ENCODE measurements around the gene BAG2. TPM values are rescaled to one million over a fixed set of nuclear protein-coding genes. Genes with fewer than 3 reads are reported as not detected.

BAG2 gene
- polyA plus RNA-seq, 2 of the 4 experiments (the other 2 are of a cell fraction): 9.5 to 13.9 TPM

- ATAC-seq (no peak), DNase-seq (ENCODE audit: low read depth in 1 of 2, low spot score in 1 of 2) (no peak), FAIRE-seq (no peak)
- WGBS (ENCODE audit: missing lambda C conversion rate): 81% methylated on average over 3 of the region's 3 CpGs
- POLR2A ChIA-PET: interaction anchor here (1.3 kb wide), 1 partner anchor 9 kb away, joined by 6 read pairs; the partner anchor contains the start of gene BAG2
- H3K4me2 ChIP-seq: no peak overlapping the region
- H3K9me3 ChIP-seq: peaks cover 3% of the 10 kb centered on the region; the same call in 2 of the 3 replicates
- no peak for TF ChIP-seq RNF2 (IDR thresholded peaks at IDR 0.05; ENCODE audit: borderline replicate concordance, low read depth)
- no peak for TF ChIP-seq NFE2L2 (conservative IDR thresholded peaks at IDR 0.05; ENCODE audit: low read length)
- no peak for TF ChIP-seq ELK1 (IDR thresholded peaks at IDR 0.05; ENCODE audit: low read depth, low read length)
- no peak for TF ChIP-seq ZFP36 (IDR thresholded peaks at IDR 0.05; ENCODE audit: borderline replicate concordance, partially characterized antibody)
- TF ChIP-seq MYC (IDR thresholded peaks at IDR 0.05; ENCODE audit: borderline replicate concordance, low read length): no peak
- TF ChIP-seq BCL3 (IDR thresholded peaks at IDR 0.05): no peak
- TF ChIP-seq PBX3 (IDR thresholded peaks at IDR 0.05): no peak
- CTCF ChIA-PET: interaction anchor here (0.9 kb wide), 1 partner anchor 155 kb away, joined by 3 read pairs; the partner anchor contains the start of gene PRIM2
- no peak overlapping the region for H3K4me3 ChIP-seq
- no peaks in the 10 kb centered on the region for H3K4me1 ChIP-seq
- no peak overlapping the region for H3K27ac ChIP-seq
Observed at GRCh38 chr6:57162516-57162915, 9.6 kb upstream of the BAG2 start.

- DNase-seq (ENCODE audit: low read depth in 1 of 2, low spot score in 1 of 2) (no peak), ATAC-seq (no peak), FAIRE-seq (no peak)
- Histone ChIP-seq H3K4me3 (no peak overlapping the region), H3K4me1 (no peaks in the 10 kb centered on the region), H3K27ac (no peak overlapping the region), H3K9me3 (peaks cover 3% of the 10 kb centered on the region; the same call in 2 of the 3 replicates), H3K4me2 (no peak overlapping the region)
- ChIA-PET CTCF (no interaction called here), POLR2A (no interaction called here)
- WGBS (ENCODE audit: missing lambda C conversion rate): 90% methylated on average over 2 of the region's 2 CpGs
- TF ChIP-seq ZNF302 (CRISPR knock-in tag; IDR thresholded peaks at IDR 0.05): no peak
- no peak for TF ChIP-seq NFE2L2 (conservative IDR thresholded peaks at IDR 0.05; ENCODE audit: low read length)
- no peak for TF ChIP-seq HDAC2 (IDR thresholded peaks at IDR 0.05)
- TF ChIP-seq JUN (IDR thresholded peaks at IDR 0.05): no peak
- TF ChIP-seq KDM1A (IDR thresholded peaks at IDR 0.05; ENCODE audit: low read depth): no peak
- no peak for TF ChIP-seq ESRRA (IDR thresholded peaks at IDR 0.05; ENCODE audit: borderline replicate concordance, low read length)
- no peak for TF ChIP-seq PBX3 (IDR thresholded peaks at IDR 0.05)
- TF ChIP-seq MAX (IDR thresholded peaks at IDR 0.05): no peak
- no peak for TF ChIP-seq NR3C1 (IDR thresholded peaks at IDR 0.05)
- no peak for TF ChIP-seq CTCF (IDR thresholded peaks at IDR 0.05)
- no peak for TF ChIP-seq ZSCAN20 (CRISPR knock-in tag; IDR thresholded peaks at IDR 0.05)
- no peak for TF ChIP-seq RFX5 (IDR thresholded peaks at IDR 0.05)
- TF ChIP-seq EP300 (IDR thresholded peaks at IDR 0.05): no peak
- TF ChIP-seq RCOR1 (IDR thresholded peaks at IDR 0.05; ENCODE audit: low read depth, low read length): no peak
Observed at GRCh38 chr6:57163956-57164355, 8.2 kb upstream of the BAG2 start.
